Articular chondrocyte of knee joint (primary cell): ENCODE data around the gene NXPE4. TPM values are rescaled to one million over a fixed set of nuclear protein-coding genes. Genes with fewer than 3 reads are reported as not detected.

Experiments
- small RNA-seq: library from RNA; depleted of rRNA; stranded (forward); fragments of <200 nt; gene quantifications from one replicate; pipeline ENCODE3, GENCODE V24; 2012
- total RNA-seq: library from RNA; depleted of rRNA; stranded (reverse); fragments of >200 nt; gene quantifications from 2 replicates; pipeline ENCODE4 v1.2.3, GENCODE V29; 2012

NXPE4 gene
- not detected in 2 replicates for total RNA-seq

DNA sequence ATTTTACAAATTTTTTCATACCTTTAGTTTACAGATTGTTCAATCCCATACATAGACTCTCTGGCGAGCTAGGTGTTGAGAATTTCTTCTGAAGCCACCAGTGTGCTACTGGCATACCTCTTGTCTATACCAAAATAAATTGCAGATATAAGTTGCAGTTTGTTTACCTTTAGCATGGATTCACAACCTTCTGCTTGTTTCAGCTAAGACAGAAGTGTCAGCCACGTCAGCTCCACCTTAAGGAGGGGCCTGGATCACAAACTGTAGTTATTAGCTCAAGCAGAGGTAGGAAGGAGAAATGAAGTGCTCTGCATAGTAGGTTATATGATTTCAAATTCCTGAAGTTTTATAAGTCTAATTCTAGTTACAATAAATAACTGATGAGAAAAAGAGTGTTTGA is at the start of gene NXPE4:
TSS of gene NXPE4 (minus strand) at position 216 of the 400 bp plus-strand sequence. CDS start 1,027 bp downstream, outside the sequence.

DNA sequence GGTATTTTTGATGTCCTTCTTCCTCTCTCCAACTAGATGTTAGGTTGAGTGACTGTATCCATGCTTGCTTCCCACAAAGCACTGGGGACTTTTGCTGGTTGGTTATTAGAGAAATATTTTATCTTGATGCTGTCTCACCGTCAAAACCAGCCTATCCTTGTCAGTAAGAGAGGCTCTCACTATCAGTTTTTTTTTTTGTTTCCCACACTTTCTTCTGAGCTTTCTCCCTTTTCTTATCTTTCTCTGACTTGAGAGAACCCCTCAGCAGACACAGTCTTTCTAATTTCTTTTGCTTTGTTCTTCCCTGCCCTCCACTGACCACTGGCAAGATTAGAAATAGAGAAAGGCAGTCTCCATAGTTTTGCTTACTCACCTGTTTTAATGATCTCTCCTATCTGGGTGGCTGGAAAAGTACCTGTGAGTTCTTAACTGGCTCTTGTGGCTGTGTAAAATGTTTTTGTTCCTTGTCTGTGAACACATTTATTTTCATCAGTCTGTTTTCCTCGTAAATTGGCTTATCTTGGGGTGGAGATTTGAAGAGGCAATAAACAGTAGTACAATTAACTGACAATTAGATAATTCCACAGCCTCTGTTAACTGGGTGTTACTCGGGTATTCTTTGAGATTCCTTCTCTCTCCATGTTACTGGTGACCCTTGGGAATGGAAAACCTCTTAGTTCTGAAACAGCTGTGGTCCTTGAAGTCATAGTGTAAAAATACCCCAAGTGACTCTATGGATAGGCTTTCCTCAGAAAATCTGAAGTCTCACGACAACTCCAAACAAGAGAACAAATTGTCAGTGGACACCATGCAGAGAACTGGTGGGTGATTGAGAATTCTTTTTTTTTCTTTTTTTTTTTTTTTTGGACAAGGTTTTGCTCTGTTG is 35.9 kb downstream of the NXPE4 start, which contains the start of gene NXPE1:
TSS of gene NXPE1 (minus strand) at position 457 of the 886 bp plus-strand sequence. CDS start 8,680 bp downstream, outside the sequence.

Small RNA genes lying within 50 kb of the gene (small RNA-seq; reads per million reads assigned to genes)
- gene RF01210: not detected

Other genes starting within 250 kb of the NXPE4 start
- gene C11orf71, start 195.3 kb downstream of the NXPE4 start, total RNA-seq: 3.1 and 4.2 TPM in 2 replicates
- gene RBM7, start 195.1 kb downstream of the NXPE4 start, total RNA-seq: 61.9 and 78.2 TPM in 2 replicates
- gene REXO2, start 156.3 kb downstream of the NXPE4 start, total RNA-seq: 197 and 207 TPM in 2 replicates
- gene NXPE1, start 35.9 kb downstream of the NXPE4 start, total RNA-seq: 0.11 TPM in 1 of 2 replicates, not detected in the other
- gene NXPE2, start 82.7 kb upstream of the NXPE4 start, total RNA-seq: 0.39 and 0.76 TPM in 2 replicates